OCI-LY1 (cell line): ENCODE data around the gene CHAD.

ENCODE experiments used
- EZH2 ChIP-seq: fragments of 200-600 bp; sonication (generic), shearing (Covaris generic); IDR thresholded peaks from 2 replicates; pipeline ENCODE4 v1.8.0; 2017; ENCODE audit warnings: borderline replicate concordance, mixed run types, mild to moderate bottlenecking, antibody characterized with exemption, low read length, moderate library complexity, mixed read lengths
- TF ChIP-seq, protein P1 (sequence below): fragments of 200-600 bp; sonication (generic), shearing (Covaris generic); IDR thresholded peaks from 2 replicates; pipeline ENCODE4 v1.5.1; 2017; ENCODE audit warnings: mild to moderate bottlenecking, antibody characterized with exemption, low read length, moderate library complexity, mixed read lengths

DNA sequence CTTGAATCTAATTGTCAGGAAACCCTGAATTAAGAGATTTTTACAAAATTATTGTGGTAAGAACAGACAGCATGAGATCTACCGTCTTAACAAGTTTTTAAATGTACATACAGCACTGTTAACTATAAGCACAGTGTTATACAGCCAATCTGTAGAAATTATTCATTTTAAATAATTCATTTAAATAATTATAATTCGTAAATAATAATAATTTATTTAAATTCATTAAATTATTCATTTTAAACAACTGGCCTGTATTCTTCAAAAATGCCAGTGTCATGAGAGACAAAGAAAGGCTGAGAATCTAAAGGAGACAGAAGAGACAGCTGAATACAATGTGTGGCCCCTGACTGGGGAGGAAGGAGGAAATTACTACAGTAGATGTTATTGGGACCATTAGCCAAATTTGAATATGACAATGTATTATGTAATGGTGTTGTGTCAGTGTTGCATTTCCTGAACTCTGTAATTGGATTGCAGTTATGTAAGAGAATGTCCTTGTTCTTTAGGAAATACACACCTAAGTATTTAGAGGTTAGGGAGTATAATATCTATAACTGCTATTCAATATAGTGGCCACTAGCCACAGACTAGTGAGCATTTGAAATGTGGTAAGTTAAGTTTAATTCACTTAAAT, 12.3 kb upstream of the CHAD start:
- TF ChIP-seq, protein P1, sequence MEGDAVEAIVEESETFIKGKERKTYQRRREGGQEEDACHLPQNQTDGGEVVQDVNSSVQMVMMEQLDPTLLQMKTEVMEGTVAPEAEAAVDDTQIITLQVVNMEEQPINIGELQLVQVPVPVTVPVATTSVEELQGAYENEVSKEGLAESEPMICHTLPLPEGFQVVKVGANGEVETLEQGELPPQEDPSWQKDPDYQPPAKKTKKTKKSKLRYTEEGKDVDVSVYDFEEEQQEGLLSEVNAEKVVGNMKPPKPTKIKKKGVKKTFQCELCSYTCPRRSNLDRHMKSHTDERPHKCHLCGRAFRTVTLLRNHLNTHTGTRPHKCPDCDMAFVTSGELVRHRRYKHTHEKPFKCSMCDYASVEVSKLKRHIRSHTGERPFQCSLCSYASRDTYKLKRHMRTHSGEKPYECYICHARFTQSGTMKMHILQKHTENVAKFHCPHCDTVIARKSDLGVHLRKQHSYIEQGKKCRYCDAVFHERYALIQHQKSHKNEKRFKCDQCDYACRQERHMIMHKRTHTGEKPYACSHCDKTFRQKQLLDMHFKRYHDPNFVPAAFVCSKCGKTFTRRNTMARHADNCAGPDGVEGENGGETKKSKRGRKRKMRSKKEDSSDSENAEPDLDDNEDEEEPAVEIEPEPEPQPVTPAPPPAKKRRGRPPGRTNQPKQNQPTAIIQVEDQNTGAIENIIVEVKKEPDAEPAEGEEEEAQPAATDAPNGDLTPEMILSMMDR, result no peak
- TF ChIP-seq EZH2, result no peak
